Tibial nerve (tissue), 4 donors: ENCODE data around the gene AMELX.

ENCODE experiments used
- EP300 ChIP-seq, 2 donors: sonication (generic); formaldehyde crosslinking; IDR thresholded peaks; one replicate each; pipeline ENCODE4 v1.6.1; 2017; ENCODE audit warnings: antibody characterized with exemption in 2 of 2, mild to moderate bottlenecking in 1 of 2
- TF ChIP-seq, protein P1 (sequence below), 5 experiments: fragments of 200-600 bp in 3 of 5; fragments of 450-650 bp in 2 of 5; sonication (generic) in 3 of 5; IDR thresholded peaks; one replicate each; pipeline ENCODE4 v1.5.1; 2016 to 2019; ENCODE audit warnings: antibody characterized with exemption in 5 of 5, mild to moderate bottlenecking in 3 of 5, moderate library complexity in 2 of 5

DNA sequence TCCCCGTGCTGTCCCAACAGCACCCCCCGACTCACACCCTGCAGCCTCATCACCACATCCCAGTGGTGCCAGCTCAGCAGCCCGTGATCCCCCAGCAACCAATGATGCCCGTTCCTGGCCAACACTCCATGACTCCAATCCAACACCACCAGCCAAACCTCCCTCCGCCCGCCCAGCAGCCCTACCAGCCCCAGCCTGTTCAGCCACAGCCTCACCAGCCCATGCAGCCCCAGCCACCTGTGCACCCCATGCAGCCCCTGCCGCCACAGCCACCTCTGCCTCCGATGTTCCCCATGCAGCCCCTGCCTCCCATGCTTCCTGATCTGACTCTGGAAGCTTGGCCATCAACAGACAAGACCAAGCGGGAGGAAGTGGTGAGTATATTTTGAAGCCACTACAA, 5.4 kb downstream of the AMELX start:
- TF ChIP-seq, protein P1, sequence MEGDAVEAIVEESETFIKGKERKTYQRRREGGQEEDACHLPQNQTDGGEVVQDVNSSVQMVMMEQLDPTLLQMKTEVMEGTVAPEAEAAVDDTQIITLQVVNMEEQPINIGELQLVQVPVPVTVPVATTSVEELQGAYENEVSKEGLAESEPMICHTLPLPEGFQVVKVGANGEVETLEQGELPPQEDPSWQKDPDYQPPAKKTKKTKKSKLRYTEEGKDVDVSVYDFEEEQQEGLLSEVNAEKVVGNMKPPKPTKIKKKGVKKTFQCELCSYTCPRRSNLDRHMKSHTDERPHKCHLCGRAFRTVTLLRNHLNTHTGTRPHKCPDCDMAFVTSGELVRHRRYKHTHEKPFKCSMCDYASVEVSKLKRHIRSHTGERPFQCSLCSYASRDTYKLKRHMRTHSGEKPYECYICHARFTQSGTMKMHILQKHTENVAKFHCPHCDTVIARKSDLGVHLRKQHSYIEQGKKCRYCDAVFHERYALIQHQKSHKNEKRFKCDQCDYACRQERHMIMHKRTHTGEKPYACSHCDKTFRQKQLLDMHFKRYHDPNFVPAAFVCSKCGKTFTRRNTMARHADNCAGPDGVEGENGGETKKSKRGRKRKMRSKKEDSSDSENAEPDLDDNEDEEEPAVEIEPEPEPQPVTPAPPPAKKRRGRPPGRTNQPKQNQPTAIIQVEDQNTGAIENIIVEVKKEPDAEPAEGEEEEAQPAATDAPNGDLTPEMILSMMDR (IDR thresholded peaks at IDR 0.05) = no peak
- TF ChIP-seq EP300 (IDR thresholded peaks at IDR 0.05) = no peak
